Measurements from ENCODE around the gene ARHGEF33. TPM values are rescaled to one million over a fixed set of nuclear protein-coding genes. Genes with fewer than 3 reads are reported as not detected.

Gene ARHGEF33
- total and polyA plus RNA-seq, 2 of the 8 experiments (the other 6 are each of a cell fraction or from before 2014, with no cell fraction given), result 0.09 to 0.95 TPM

GRCh38 chr2:39018638-39019037 is 129.0 kb downstream of the ARHGEF33 start:
- Histone ChIP-seq H3K79me1 (ENCODE audit: low read depth, low read length) (no peaks in the 10 kb centered on the region), H2BK120ac (replicated peaks; ENCODE audit: low read depth, low read length) (no peak overlapping the region), H3K9ac (replicated peaks in 1 of 4; ENCODE audit: extremely low read depth in 1 of 4, low read depth in 3 of 4, low read length in 3 of 4) (no peak overlapping the region), H3K23me2 (ENCODE audit: low read depth, low read length) (no peaks in the 10 kb centered on the region), H2AK5ac (ENCODE audit: low read depth, low read length) (no peak overlapping the region), H2AFZ (ENCODE audit: low read length) (no peak overlapping the region), H3K79me2 (ENCODE audit: control insufficient read depth in 1 of 2, insufficient read depth in 2 of 2, low read length in 2 of 2) (no peaks in the 10 kb centered on the region), H2BK5ac (ENCODE audit: low read depth, low read length) (no peak overlapping the region), H3K56ac (replicated peaks; ENCODE audit: insufficient read length, low read depth, low read length) (no peak overlapping the region), H3K14ac (ENCODE audit: insufficient read length) (no peak overlapping the region), H3K27me3 (replicated peaks in 1 of 4; ENCODE audit: control insufficient read depth in 3 of 4, extremely low read depth in 1 of 4, insufficient read depth in 3 of 4, low read length in 3 of 4) (no peaks in the 10 kb centered on the region), H3K36me3 (ENCODE audit: control insufficient read depth in 2 of 4, insufficient read depth in 4 of 4, low read length in 3 of 4) (peaks cover 0 to 2% (median 0%) of the 10 kb centered on the region in 4 experiments; a peak in 3 of 8 replicates), H4K8ac (ENCODE audit: extremely low read depth, insufficient read depth, low read length) (no peak overlapping the region), H3K4ac (replicated peaks; ENCODE audit: insufficient read length, low read depth, low read length) (no peak overlapping the region), H3K23ac (ENCODE audit: insufficient read length) (no peak overlapping the region), H2BK20ac (ENCODE audit: low read length) (no peak overlapping the region), H3K18ac (ENCODE audit: extremely low read depth, low read length) (no peak overlapping the region), H4K91ac (replicated peaks; ENCODE audit: insufficient read length, low read length) (no peak overlapping the region), H4K5ac (ENCODE audit: insufficient read length, low read depth, low read length) (no peak overlapping the region), H3K4me2 (ENCODE audit: insufficient read depth in 1 of 2, low read depth in 2 of 2, low read length in 2 of 2) (no peak overlapping the region), H2BK12ac (ENCODE audit: low read depth, low read length) (no peak overlapping the region), H3K4me1 (replicated peaks in 1 of 4; ENCODE audit: control insufficient read depth in 3 of 4, insufficient read depth in 4 of 4, low read length in 3 of 4) (peaks cover 0 to 4% (median under 1%) of the 10 kb centered on the region in 4 experiments; a peak in 2 of 7 replicates), H3K27ac (ENCODE audit: low read depth, low read length) (no peak overlapping the region), H3K4me3 (ENCODE audit: extremely low read depth in 1 of 4, insufficient read depth in 2 of 4, low read depth in 3 of 4, low read length in 4 of 4) (no peak overlapping the region; a peak in 1 of 8 replicates), H3K9me3 (ENCODE audit: insufficient read depth in 2 of 2, low read depth in 1 of 2, low read length in 1 of 2) (no peaks in the 10 kb centered on the region), H4K20me1 (replicated peaks in 1 of 2; ENCODE audit: control insufficient read depth in 1 of 2, insufficient read depth in 2 of 2, low read length in 2 of 2) (no peaks in the 10 kb centered on the region), H2BK15ac (ENCODE audit: low read length) (no peak overlapping the region)
- TF ChIP-seq PHF8 (conservative IDR thresholded peaks at IDR 0.05; ENCODE audit: low read depth, low read length) (no peak), POU5F1 (IDR thresholded peaks at IDR 0.05; ENCODE audit: low read depth, low read length) (no peak), TAF1 (IDR thresholded peaks at IDR 0.05; ENCODE audit: low read depth, low read length) (no peak), RXRA (IDR thresholded peaks at IDR 0.05; ENCODE audit: insufficient read depth, low read depth, low read length) (no peak), SP4 (IDR thresholded peaks at IDR 0.05; ENCODE audit: low read length) (no peak), NANOG (IDR thresholded peaks at IDR 0.05; ENCODE audit: insufficient read depth, low read depth, low read length, poor library complexity, severe bottlenecking) (no peak), RAD21 (IDR thresholded peaks at IDR 0.05 in 1 of 2, conservative IDR thresholded peaks at IDR 0.05 in 1 of 2; ENCODE audit: low read depth in 2 of 2, low read length in 2 of 2) (no peak)
- ChIA-PET CTCF (ENCODE audit: partially characterized antibody) (interaction anchor here (1.5 kb wide), 1 partner anchor 10 kb away, joined by 4 read pairs; no protein-coding TSS in a partner anchor), POLR2A (ENCODE audit: partially characterized antibody) (no interaction called here)
- no peak for FAIRE-seq
- no peak for DNase-seq (ENCODE audit: low read depth in 1 of 2, low spot score in 2 of 2)
- WGBS, 2 experiments (ENCODE audit: extremely low coverage in 1 of 2, insufficient coverage in 1 of 2, insufficient read length in 1 of 2, insufficient replicate concordance in 2 of 2, low coverage in 1 of 2, low lambda C conversion rate in 2 of 2, missing lambda C conversion rate in 1 of 2), result 79% methylated on average over 4 of the region's 4 CpGs; no CpG with 5 or more reads in 1 of the 2 experiments
